Activated CD4-positive, alpha-beta T cell treated with anti-CD3 and anti-CD28 coated beads for 1 hour (primary cell): ENCODE results near the gene KCNC3.

Experiments used
- DNase-seq: peaks from one replicate; pipeline ENCODE4 v3.0.0-alpha.2; 2020

KCNC3 gene

DNA sequence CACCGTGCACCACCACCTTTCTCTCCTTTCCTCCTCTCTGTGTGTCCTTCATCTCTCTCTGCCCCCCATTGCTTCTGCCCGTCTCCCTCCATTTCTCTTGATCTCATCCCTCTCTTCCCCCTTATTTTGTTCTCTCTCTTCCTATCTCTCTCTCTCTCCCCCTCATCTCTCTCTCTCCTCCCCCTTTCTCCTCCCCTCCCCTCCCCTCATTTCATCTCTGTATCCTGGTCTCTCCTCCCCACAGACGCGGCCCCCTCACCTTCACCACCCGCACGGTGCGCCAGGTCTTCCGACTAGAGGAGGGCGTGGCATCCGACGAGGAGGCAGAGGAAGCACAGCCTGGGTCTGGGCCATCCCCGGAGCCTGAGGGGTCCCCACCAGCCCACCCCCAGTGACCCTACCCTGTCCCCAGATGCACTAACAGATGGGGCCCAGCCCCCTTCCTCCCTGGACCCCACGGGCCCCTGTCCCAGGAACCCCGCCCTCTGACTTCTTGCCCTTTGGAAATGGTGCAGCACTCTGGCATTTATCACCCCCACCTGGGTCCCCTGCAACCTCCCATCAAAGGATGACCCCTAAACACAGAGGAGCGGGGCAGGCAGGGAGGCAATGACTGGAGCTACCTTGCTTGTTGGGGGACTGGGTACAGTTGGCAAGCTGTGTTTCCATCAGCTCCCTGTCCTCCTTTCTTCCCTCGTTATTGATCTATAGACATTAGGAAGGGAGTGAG is 19.6 kb downstream of the KCNC3 start:
- DNase-seq, result no peak

DNA sequence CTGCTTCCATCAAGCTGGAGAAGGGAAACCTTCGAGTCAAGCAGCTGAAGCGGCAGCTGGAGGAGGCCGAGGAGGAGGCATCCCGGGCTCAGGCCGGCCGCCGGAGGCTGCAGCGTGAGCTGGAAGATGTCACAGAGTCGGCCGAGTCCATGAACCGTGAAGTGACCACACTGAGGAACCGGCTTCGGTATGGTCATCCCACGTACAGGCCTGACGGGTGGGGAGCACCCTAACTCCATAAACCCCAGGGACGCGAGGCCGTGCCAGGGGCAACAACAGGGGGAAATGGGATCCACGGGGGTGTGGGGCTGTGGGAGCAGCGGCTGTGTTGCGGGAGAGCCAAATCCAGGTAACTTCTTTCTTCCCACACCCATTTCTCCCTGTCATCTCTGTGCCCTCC is 20.2 kb downstream of the KCNC3 start:
- DNase-seq, result no peak

DNA sequence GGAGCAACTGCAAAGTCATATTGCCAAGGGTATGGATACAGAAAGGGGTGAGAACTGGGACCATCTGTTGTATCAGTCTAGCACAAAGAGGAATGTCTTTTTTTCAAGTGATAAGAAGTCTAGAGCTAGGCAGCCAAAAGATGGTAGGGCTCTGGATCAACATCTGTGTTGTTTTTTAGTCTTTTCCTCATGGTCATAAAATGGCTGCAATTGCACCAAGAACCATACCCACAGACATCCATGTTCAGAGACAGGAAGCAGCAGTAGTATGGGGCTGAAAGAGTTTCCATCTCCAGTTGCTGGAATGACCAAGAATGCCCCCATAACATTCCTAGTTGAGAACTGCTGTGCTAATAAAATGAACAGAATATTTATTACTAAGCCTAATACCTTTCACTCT is 25.6 kb downstream of the KCNC3 start:
- DNase-seq, result no peak

DNA sequence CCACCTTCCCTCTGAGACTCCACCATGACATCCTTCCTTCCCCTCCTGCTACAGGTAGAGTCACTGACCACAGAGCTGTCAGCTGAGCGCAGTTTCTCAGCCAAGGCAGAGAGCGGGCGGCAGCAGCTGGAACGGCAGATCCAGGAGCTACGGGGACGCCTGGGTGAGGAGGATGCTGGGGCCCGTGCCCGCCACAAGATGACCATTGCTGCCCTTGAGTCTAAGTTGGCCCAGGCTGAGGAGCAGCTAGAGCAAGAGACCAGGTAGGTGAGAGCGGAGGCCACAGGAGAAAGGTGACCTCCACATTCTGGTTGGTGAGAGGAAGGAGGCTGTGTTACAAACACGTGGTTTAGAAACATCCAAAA is 27.6 kb downstream of the KCNC3 start:
- no peak for DNase-seq

- DNase-seq, result no peak
Observed at GRCh38 chr19:50300814-50301606, 28.2 kb downstream of the KCNC3 start.

- no peak for DNase-seq
Observed at GRCh38 chr19:50300051-50300450, 29.1 kb downstream of the KCNC3 start.

GRCh38 chr19:50293263-50294004 is 35.7 kb downstream of the KCNC3 start:
- DNase-seq, result no peak

DNA sequence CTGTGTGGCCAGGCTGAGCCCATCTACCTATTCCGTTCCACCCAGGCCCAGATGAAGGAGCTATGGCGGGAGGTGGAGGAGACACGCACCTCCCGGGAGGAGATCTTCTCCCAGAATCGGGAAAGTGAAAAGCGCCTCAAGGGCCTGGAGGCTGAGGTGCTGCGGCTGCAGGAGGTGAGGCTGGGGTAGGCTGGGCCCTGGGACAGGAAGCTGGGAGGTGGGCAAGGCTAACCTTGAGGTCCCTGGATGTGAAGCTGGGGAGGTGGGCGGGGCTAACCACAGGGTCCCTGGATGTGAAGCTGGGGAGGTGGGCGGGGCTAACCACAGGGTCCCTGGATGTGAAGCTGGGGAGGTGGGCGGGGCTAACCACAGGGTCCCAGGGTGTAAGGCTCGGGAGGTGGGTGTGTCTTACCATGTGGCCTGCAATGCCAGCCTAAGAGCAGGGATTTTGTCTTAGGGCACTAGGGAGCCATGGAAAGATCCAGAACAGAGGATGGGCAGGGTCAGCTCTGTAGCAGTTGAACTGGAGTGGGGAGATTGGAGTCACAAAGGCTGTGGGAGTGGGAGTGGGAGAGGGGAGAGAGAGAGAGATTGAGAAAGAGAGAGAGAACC is 36.9 kb downstream of the KCNC3 start:
- DNase-seq, result no peak

DNA sequence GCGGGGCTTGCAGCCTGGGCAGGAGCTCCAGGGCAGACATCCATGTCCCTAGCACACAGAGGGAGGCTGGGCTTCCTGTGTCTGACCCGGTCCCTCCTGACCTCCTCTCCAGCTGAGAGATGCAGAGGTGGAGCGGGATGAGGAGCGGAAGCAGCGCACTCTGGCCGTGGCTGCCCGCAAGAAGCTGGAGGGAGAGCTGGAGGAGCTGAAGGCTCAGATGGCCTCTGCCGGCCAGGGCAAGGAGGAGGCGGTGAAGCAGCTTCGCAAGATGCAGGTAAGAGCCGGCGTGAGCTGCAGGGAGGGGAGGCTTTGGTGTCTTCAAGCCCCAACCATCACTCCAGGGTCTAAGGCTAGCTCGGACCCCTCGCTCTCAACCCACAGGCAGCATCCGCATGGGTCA is 38.4 kb downstream of the KCNC3 start:
- DNase-seq, result no peak

- DNase-seq, result no peak
Observed at GRCh38 chr19:50290011-50290410, 39.2 kb downstream of the KCNC3 start.

DNA sequence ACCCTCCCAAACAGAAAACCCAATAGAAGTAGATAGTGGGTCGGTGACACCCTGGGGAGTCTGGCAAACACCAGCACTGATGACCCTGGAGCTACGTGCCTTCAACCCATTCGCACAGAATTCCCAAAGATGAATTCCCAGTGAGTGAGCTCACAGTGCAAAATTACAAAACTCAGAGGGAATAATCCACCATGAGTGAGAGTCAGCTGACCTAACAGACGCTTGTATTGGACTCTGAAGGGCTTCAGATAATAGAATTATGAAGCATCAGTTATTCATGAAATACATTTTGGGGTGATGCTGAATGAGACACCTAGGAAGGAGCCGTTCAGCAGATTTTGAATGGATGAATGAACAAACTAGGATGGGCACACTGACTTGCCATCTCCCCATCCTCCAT is 40.2 kb downstream of the KCNC3 start:
- DNase-seq, result no peak

GRCh38 chr19:50287331-50287730 is 41.8 kb downstream of the KCNC3 start:
- no peak for DNase-seq

DNA sequence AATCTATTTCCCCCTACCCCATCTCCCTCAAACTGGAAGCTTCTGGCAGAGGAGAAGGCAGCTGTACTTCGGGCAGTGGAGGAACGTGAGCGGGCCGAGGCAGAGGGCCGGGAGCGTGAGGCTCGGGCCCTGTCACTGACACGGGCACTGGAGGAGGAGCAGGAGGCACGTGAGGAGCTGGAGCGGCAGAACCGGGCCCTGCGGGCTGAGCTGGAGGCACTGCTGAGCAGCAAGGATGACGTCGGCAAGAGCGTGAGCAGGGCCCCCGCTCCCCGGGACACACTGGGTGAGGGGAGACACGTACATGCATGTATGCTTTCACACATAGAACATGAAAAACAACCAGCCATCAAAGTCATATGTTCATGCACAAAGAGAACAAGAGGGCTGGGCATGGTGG is 42.7 kb downstream of the KCNC3 start:
- DNase-seq, result no peak

DNA sequence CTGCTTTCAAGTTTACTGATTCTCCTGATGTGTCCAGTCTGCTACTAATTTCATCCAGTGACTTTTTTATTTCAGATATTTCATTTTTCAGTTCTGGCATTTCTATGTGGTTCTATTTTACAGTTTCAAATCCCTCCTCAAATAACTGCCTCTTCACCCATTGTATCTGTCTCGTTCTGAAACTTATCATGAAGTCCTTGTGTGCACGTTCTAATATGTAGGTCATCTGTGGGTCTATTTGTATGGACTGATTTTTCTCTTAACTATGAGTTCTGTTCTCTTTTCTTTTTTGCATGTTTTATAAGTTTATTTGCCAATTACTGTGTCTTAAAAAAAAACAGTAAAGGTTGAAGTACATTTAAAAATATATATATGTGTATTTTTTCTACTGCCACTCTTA is 43.3 kb downstream of the KCNC3 start:
- no peak for DNase-seq

DNA sequence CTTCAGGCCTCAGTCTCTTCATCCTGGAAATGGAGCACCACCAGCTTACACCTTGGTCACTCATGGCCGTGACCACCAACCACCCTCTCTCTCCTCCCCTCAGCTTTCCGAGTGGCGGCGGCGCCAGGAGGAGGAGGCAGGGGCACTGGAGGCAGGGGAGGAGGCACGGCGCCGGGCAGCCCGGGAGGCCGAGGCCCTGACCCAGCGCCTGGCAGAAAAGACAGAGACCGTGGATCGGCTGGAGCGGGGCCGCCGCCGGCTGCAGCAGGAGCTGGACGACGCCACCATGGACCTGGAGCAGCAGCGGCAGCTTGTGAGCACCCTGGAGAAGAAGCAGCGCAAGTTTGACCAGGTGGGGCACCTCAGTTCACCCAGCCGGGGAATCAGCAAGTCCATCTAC is 47.7 kb downstream of the KCNC3 start:
- no peak for DNase-seq

DNA sequence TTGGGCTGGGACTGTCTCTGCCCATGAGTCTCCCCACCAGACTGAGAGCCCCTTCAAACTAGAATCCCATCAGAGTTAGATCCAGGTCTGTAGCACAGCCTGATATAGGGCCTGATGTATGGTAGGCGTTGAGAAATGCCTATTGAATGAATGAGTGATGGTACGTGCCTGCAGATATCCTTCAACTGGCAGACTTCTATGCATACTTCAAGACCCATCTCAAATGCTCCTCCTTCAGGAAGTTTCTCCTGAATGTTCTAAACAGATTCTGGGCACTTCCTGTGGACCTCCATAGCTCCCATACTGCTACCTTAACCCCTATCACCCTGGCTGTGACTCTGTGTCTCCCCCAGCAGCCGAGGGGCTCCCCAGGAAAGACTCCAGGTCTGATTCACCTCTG is 48.2 kb downstream of the KCNC3 start:
- no peak for DNase-seq

- no peak for DNase-seq
Observed at GRCh38 chr19:50280074-50280473, 49.1 kb downstream of the KCNC3 start.

DNA sequence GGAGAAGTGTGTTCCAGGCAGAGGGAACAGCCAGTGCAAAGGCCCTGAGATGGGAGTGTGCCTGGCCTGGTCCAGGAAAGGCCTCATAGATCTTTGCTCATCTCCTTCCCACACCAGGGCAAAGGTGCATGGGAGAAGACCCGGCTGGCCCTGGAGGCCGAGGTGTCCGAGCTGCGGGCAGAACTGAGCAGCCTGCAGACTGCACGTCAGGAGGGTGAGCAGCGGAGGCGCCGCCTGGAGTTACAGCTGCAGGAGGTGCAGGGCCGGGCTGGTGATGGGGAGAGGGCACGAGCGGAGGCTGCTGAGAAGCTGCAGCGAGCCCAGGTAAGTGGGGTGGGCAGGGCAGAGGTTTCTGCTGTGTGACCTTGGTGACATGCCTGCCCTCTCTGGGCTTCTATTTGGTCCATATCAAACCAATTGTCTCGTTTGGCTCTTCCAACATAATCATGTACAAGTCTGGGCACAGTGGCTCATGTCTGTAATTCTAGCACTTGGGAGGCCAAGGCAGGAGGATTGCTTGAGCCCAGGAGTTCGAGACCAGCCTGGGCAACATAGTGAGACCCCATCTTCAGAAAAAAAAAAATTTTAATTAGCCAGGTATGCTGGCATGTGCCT is 51.1 kb downstream of the KCNC3 start:
- DNase-seq, result no peak

DNA sequence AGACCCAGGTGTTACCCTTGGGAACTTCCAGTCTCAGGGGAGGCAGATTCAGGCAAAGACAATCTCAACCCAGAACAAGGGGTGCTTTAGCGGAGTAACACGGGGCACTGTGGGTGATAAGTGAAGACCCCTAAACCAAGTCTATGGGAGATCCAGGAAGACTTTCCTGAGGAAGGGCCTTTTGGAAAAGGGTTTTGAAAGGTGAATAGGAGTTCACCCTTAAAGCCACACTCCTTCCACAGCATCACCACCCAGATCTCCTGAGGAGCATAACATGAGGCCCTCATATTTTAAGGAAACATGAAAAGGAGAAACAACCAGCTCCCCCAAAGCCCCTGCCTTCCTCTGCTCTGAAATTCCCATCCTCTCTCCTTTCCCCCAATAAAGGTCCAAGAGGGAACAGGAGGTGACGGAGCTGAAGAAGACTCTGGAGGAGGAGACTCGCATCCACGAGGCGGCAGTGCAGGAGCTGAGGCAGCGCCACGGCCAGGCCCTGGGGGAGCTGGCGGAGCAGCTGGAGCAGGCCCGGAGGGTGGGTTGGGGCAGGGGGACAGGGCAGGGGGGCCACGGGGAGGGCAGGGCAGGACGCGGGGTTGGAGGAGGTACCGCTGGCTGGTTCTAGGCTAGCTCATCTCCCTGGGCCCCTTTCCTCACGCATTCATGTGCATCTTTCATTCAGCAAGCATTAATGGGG is 52.7 kb downstream of the KCNC3 start:
- DNase-seq, result no peak

- DNase-seq, result no peak
Observed at GRCh38 chr19:50275577-50276368, 53.4 kb downstream of the KCNC3 start.

- no peak for DNase-seq
Observed at GRCh38 chr19:50273821-50274220, 55.4 kb downstream of the KCNC3 start.
